SK-N-MC (cell line): ENCODE measurements around the gene CD36.
A peak's percentile ranks its signal among the peaks of the same experiment; 100 is the strongest.

Experiments
- DNase-seq: peaks from one replicate; pipeline ENCODE4 v3.0.0-alpha.2; 2011; ENCODE audit warnings: low read depth, low spot score
- H3K27ac ChIP-seq: fragments of 200-600 bp; sonication (generic); 2 replicates; pipeline ENCODE4 v1.5.1; 2016; ENCODE audit warnings: mixed run types
- H3K36me3 ChIP-seq: fragments of 200-600 bp; sonication (generic); 2 replicates; pipeline ENCODE4 v1.6.1; 2017; ENCODE audit warnings: antibody characterized with exemption, low read length, mixed read lengths; ENCODE audit not compliant: insufficient read depth
- H3K4me3 ChIP-seq: fragments of 200-600 bp; sonication (generic); 2 replicates; pipeline ENCODE4 v1.5.1; 2016
- H3K9ac ChIP-seq: fragments of 200-600 bp; sonication (generic); 2 replicates; pipeline ENCODE4 v1.8.0; 2017; ENCODE audit warnings: mixed run types, mixed read lengths; ENCODE audit not compliant: insufficient read length
- H3K9me3 ChIP-seq: fragments of 200-600 bp; sonication (generic); 2 replicates; pipeline ENCODE4 v1.6.1; 2017; ENCODE audit warnings: low read depth, mild to moderate bottlenecking, antibody characterized with exemption, low read length, moderate library complexity, mixed read lengths
- EZH2 ChIP-seq: fragments of 200-600 bp; sonication (generic); IDR thresholded peaks from one replicate; pipeline ENCODE4 v1.6.1; 2017; ENCODE audit warnings: antibody characterized with exemption
- FOXP2 ChIP-seq: optimal IDR thresholded peaks from 2 replicates; pipeline ENCODE3; 2011; ENCODE audit warnings: mild to moderate bottlenecking, moderate library complexity; ENCODE audit not compliant: insufficient read depth; ENCODE audit errors: extremely low read length, control extremely low read depth
- POLR2AphosphoS5 ChIP-seq: IDR thresholded peaks from 2 replicates; pipeline ENCODE4 v1.6.1; 2012; ENCODE audit warnings: mild to moderate bottlenecking, low read depth, low read length, borderline replicate concordance

Gene CD36

DNA sequence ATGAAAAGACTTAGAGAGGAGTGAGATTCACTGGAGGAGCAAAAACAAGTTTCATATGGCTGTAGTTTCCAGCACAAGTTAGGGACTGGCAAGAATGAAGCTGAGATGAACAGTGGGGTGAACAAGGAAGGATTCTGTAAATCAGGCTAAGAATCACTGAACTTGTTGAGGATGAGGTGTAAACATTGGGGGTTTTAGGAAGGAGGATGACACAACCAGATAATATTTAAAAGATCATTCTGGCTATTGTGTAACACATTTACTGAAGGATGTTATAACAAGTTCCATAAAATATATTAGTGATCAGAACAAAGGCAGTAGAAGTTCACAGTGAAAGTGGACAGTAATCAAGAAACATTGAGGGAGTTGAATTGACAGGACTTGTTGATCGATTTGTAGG lies 68.9 kb downstream of the CD36 start:
- no peak for TF ChIP-seq EZH2
- TF ChIP-seq POLR2AphosphoS5, result no peak
- TF ChIP-seq FOXP2, result no peak
- Histone ChIP-seq H3K36me3 (no peaks in the 10 kb centered on the region), H3K4me3 (no peak overlapping the region), H3K9me3 (no peaks in the 10 kb centered on the region), H3K9ac (no peak overlapping the region), H3K27ac (no peak overlapping the region)
- DNase-seq, result no peak

DNA sequence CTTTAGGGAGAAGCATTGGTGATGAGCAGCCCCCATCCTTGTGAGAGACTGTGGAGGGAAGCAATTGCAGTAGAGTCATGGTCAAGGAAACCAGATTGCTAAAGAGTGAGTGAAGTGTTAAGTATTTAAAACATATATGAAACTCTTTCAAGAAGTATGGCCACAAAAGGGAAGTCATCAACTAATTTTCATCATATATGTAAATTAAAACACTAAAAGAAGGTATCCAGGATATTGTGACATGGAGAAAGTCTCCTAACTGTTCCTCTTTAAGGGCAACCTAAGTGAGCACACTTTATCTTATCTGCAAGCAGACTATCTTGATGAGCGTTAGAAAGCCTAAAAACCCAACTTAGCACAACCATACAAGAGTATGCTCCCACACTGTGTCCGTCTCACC lies 69.7 kb downstream of the CD36 start:
- Histone ChIP-seq H3K9me3 (no peaks in the 10 kb centered on the region), H3K4me3 (no peak overlapping the region), H3K36me3 (no peaks in the 10 kb centered on the region), H3K27ac (no peak overlapping the region), H3K9ac (no peak overlapping the region)
- TF ChIP-seq EZH2 (no peak), POLR2AphosphoS5 (no peak), FOXP2 (no peak)
- no peak for DNase-seq

GRCh38 chr7:80711531-80711930 lies 73.1 kb downstream of the CD36 start:
- H3K27ac ChIP-seq, result no peak overlapping the region
- no peaks in the 10 kb centered on the region for H3K36me3 ChIP-seq
- TF ChIP-seq POLR2AphosphoS5, result no peak
- TF ChIP-seq FOXP2, result no peak
- TF ChIP-seq EZH2, result no peak
- no peak overlapping the region for H3K9ac ChIP-seq
- DNase-seq, result no peak
- no peak overlapping the region for H3K4me3 ChIP-seq
- no peaks in the 10 kb centered on the region for H3K9me3 ChIP-seq

DNA sequence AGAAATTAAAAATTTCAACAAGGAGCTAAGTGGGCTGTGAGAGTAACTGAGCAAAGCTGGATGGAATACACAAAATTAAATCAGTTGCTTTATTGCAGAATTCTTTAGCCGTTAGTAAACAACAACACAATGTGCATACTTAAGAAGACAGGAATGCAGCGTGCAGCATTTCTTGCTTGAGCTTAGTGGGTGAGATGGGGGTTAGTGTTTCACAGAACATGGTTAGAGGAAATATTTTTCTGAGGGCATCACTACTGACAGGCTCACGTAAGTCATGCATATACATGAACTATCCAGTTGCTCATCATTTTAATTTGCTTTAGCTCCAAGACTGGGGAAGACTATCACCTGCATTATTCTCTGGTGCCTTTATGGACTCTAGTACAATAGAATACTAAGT lies 80.8 kb downstream of the CD36 start:
- H3K9me3 ChIP-seq, result no peaks in the 10 kb centered on the region
- H3K9ac ChIP-seq, result no peak overlapping the region
- no peak for DNase-seq
- H3K36me3 ChIP-seq, result no peaks in the 10 kb centered on the region
- no peak overlapping the region for H3K4me3 ChIP-seq
- TF ChIP-seq FOXP2, result no peak
- TF ChIP-seq POLR2AphosphoS5, result no peak
- no peak for TF ChIP-seq EZH2
- H3K27ac ChIP-seq, result no peak overlapping the region

DNA sequence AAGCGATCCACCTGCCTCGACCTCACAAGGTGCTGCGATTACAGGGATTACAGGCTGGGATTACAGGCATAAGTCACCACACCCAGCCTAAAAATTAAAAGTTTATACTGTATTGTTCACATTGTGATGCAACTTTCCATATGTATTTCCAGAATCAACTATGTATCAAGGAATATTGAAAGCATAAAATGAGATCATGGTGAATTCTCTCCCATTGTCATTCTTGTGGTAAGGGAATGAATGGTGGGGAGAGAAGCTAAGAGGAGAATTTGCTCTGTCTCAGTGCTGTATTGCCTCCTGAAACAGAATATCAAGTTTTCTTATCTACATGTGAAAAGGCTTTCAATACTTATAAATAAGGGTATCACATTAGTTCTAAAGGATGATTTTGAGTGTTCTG lies 81.7 kb downstream of the CD36 start:
- TF ChIP-seq FOXP2 (no peak), POLR2AphosphoS5 (no peak), EZH2 (no peak)
- no peak for DNase-seq
- Histone ChIP-seq H3K36me3 (no peaks in the 10 kb centered on the region), H3K27ac (no peak overlapping the region), H3K4me3 (no peak overlapping the region), H3K9ac (no peak overlapping the region), H3K9me3 (no peaks in the 10 kb centered on the region)

- no peak for TF ChIP-seq EZH2
- TF ChIP-seq POLR2AphosphoS5, result no peak
- no peak for TF ChIP-seq FOXP2
- Histone ChIP-seq H3K9ac (no peak overlapping the region), H3K36me3 (no peaks in the 10 kb centered on the region), H3K4me3 (peak overlapping the region; percentile 69), H3K9me3 (no peaks in the 10 kb centered on the region), H3K27ac (peak overlapping the region; percentile 57; the same call in 1 of the 2 replicates)
- peak; percentile 76 for DNase-seq
Observed at GRCh38 chr7:80721883-80722615, 83.6 kb downstream of the CD36 start.

GRCh38 chr7:80722616-80723195 lies 84.3 kb downstream of the CD36 start:
- H3K9ac ChIP-seq, result no peak overlapping the region
- peak overlapping the region; percentile 69 for H3K4me3 ChIP-seq
- DNase-seq, result no peak
- H3K9me3 ChIP-seq, result no peaks in the 10 kb centered on the region
- no peaks in the 10 kb centered on the region for H3K36me3 ChIP-seq
- H3K27ac ChIP-seq, result peak overlapping the region; percentile 57; the same call in 1 of the 2 replicates
- TF ChIP-seq POLR2AphosphoS5 (no peak), EZH2 (no peak), FOXP2 (no peak)

- DNase-seq, result no peak
- no peak overlapping the region for H3K27ac ChIP-seq
- H3K4me3 ChIP-seq, result no peak overlapping the region
- H3K36me3 ChIP-seq, result no peaks in the 10 kb centered on the region
- no peak overlapping the region for H3K9ac ChIP-seq
- H3K9me3 ChIP-seq, result no peaks in the 10 kb centered on the region
- TF ChIP-seq FOXP2 (no peak), POLR2AphosphoS5 (no peak), EZH2 (no peak)
Observed at GRCh38 chr7:80724249-80724871, 85.9 kb downstream of the CD36 start.
